SK-N-SH (cell line): ENCODE results near the gene NTNG1.

Source experiments
- CTCF ChIP-seq: fragments of 200-600 bp; sonication (generic); IDR thresholded peaks from 2 replicates; pipeline ENCODE4 v1.6.1; 2017; ENCODE audit warnings: antibody characterized with exemption, mild to moderate bottlenecking, moderate library complexity
- NFIC ChIP-seq: IDR thresholded peaks from 2 replicates; pipeline ENCODE4 v1.4.0; 2012; ENCODE audit warnings: borderline replicate concordance
- REST ChIP-seq: IDR thresholded peaks from 2 replicates; pipeline ENCODE4 v1.6.1; 2012; ENCODE audit warnings: mild to moderate bottlenecking, low read depth, low read length, moderate library complexity

DNA sequence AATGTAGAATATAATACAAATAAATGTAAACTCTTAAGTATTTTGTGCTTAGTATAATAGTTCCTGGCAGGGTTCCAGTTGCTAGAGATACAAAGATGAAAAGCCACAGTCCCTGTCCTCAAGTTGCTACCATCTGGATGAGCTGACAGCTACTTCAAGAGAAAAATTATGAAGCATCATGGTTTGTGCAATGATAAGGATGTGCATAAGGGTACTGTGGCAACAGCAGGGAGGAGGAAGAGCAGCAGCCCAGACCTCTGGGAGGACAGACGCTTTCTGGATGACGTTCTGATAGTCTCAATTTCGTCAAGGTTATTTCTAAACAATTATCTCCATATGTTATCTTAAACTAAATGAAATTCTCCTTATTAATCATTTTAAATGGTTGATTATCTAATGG, 198.9 kb downstream of the NTNG1 start:
- TF ChIP-seq CTCF (no peak), NFIC (no peak), REST (no peak)
